Placental epithelial cell (primary cell): ENCODE data around the gene MEAF6. TPM values are rescaled to one million over a fixed set of nuclear protein-coding genes. Genes with fewer than 3 reads are reported as not detected.
A peak's percentile ranks its signal among the peaks of the same experiment; 100 is the strongest.

Source experiments
- small RNA-seq: library from RNA; depleted of rRNA; stranded (forward); fragments of <200 nt; gene quantifications from one replicate; pipeline ENCODE3, GENCODE V24; 2012
- total RNA-seq: library from RNA; depleted of rRNA; stranded (reverse); fragments of >200 nt; gene quantifications from 2 replicates; pipeline ENCODE4 v1.2.3, GENCODE V29; 2012

Gene MEAF6
- 53.0 and 75.3 TPM in 2 replicates for total RNA-seq

DNA sequence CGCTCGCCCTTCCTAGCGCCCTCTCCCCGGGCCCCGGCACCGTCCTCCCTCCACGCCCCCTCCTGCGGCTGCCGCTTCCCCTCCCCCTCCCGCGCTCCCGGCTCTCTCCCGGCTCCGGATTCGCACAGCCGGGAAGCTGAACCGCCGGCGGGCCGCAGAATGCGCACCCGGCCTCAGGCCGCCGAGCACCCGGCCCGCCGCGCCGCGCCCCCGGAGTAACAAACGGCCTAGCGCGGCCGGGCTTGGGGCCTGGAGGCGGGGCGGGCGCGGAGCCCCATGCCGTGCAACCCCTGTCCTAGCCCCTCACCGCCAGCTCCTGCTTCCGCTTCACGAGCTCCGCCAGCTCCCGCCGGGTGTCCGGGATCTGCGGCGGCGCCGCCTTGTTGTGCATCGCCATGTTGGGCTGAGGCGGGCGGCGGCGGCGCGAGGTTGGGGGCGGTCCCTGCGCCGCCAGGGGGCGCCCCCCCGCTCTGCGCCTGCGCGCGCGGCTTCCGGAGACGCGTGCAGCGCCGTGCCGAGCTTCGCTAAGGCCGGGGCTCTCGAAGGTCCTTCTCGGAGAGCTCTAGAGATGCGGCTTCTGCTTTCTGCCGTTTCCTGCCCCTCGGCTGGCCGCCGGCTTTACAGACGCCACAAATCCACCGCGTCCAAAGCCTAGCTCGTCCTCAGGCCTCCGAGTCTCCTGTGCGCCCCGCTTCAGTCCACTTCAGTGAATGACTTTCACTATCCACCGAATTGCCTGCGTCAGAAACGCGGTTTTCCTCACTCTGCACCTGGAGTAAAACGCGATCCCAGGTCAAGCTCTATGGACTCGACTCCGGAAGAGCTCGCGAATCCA is at the start of gene MEAF6:
MEAF6 (minus strand) TSS at position 417 of the 835 bp plus-strand sequence; CDS start at position 397, 20 bp downstream.

DNA sequence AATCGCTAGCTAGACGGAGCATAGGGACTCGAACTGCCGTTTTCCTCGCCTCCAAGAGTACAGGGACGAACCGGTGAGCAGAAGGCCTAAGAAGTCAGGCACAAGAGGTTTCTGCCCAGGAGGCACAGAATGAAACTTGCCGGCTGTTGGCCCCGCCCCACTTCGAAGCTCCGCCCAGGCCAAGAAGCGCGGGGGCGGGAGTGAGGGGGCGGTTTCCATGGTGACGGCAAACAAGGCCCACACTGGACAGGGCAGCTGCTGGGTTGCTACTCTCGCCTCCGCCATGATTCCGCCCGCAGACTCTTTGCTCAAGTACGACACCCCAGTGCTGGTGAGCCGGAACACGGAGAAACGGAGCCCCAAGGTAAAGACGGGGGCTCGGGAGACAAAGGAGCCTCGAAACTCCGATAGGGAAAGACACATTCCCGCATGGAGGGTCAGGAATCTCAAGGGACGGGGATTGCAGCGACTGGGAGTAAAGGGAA is 42.2 kb upstream of the MEAF6 start, which contains the start of gene DNALI1:
DNALI1 (plus strand) TSS at position 229 of the 485 bp plus-strand sequence; CDS start at position 284, 55 bp downstream.

DNA sequence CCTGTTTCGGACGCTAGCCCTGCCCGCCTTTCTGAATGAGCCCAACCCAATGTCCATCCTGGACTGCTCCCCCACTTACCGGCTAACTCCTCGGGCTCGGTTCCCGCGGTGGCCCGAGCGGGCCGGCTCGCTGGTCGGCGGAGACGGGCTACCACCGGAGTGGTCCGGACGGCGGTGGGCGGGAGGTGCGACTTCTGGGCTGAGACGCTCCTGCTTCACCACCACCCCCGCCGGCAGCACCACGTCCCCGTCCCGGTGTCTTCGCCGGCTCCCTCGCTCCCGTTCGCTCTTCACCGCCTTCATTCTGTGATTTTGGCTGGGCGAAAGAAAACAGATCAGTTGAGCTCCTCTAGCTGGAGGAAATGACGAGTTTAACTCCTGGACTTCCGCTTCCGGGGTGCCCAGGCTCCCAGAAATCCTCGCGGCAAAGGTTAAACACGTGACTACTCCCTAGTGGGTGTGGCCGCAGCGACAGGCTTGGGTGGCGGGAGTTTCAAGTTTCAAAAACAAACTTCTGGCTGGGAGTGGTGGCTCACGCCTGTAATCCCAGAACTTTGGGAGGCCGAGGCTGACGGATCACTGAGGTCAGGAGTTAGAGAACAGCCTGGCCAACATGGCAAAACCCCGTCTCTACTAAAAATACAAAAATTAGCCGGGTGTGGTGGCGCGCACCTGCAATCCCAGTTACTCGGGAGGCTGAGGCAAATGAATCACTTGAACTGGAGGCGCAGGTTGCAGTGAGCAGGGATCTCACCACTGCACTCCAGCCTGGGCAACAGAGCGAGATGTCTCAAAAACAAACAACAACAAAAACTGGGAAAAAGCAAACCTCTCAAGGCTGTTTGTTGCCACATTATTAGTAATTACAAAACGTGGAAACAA is 39.6 kb upstream of the MEAF6 start, which contains the start of gene SNIP1:
SNIP1 (minus strand) TSS at position 367 of the 882 bp plus-strand sequence; CDS start at position 303, 64 bp downstream.

DNA sequence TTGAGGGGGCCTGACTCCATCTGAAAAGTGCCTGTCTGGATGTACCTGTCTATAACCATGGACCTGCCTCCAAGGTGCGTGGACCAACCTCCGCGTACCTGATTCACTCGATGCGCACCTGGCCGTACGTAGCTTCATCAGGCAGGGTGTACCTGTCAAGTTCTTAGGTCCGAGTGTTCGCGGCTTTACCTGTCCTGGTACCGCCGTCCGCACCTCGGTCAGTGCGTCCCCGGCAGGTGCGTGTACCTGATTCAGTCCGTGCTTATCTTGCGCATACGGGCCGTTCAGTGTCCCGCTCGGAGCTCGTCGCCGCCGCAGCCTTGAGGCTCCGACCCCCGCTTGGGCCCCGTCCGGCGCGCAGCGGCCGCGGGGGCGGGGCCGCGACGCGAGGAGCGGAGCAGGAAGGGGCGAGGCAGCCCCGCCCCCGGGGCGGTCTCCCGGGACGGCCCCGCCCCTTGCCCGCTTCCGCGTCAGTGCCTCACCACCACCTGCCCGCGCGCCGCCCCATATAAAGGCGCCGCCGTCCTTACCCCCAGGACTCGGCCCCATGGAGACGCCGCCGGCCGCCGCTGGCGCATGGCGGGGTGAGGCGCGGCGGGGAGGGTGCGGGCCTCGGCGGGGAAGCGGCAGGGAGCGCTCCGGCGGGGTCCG is 40.4 kb downstream of the MEAF6 start, which contains the start of gene ZC3H12A:
ZC3H12A (plus strand) TSS at position 535 of the 651 bp plus-strand sequence. CDS start 917 bp downstream, outside the sequence.

Small RNAs within 50 kb of the gene (small RNA-seq; reads per million reads assigned to genes)
- gene AL034379.1, result not detected
- 0.35 reads per million, percentile 12 among the genes with 10 or more reads in this experiment for gene MIR5581

Other genes with a start within 250 kb of the MEAF6 start
- gene ZC3H12A, start 40.2 kb downstream of the MEAF6 start, total RNA-seq, result 10.2 and 11.3 TPM in 2 replicates
- 9.1 and 11.4 TPM in 2 replicates for gene SNIP1, start 39.5 kb upstream of the MEAF6 start, total RNA-seq
- 3.4 and 7.9 TPM in 2 replicates for gene DNALI1, start 42.2 kb upstream of the MEAF6 start, total RNA-seq
- gene GNL2, start 81.2 kb upstream of the MEAF6 start, total RNA-seq, result 45.9 and 48.6 TPM in 2 replicates
- gene RSPO1, start 120.1 kb upstream of the MEAF6 start, total RNA-seq, result not detected in 2 replicates
- gene CDCA8, start 177.8 kb upstream of the MEAF6 start, total RNA-seq, result 2.7 and 7.9 TPM in 2 replicates